GM12878 (cell line): ENCODE data around the gene OXCT2.

Experiments
- CREB1 ChIP-seq: IDR thresholded peaks from 2 replicates; pipeline ENCODE4 v1.6.1; 2012; ENCODE audit warnings: low read depth, mild to moderate bottlenecking, inconsistent platforms
- CTCF ChIP-seq, 3 experiments: IDR thresholded peaks in 2 of 3; conservative IDR thresholded peaks in 1 of 3; 2 replicates each; pipeline ENCODE4 v1.5.1; 2011; ENCODE audit warnings: low read depth in 3 of 3, low read length in 3 of 3, mild to moderate bottlenecking in 3 of 3, control low read depth in 2 of 3, moderate library complexity in 2 of 3, inconsistent platforms in 1 of 3, mixed read lengths in 1 of 3; ENCODE audit not compliant: control insufficient read depth in 2 of 3, insufficient read depth in 1 of 3; ENCODE audit errors: extremely low read depth in 1 of 3
- KAT2A ChIP-seq: conservative IDR thresholded peaks from 2 replicates; pipeline ENCODE4 v1.6.1; 2011; ENCODE audit warnings: low read depth, low read length; ENCODE audit not compliant: control insufficient read depth
- NFIC ChIP-seq: IDR thresholded peaks from 2 replicates; pipeline ENCODE4 v1.6.1; 2012; ENCODE audit warnings: low read depth, mild to moderate bottlenecking, inconsistent platforms, low read length, moderate library complexity
- POLR2A ChIP-seq: IDR thresholded peaks from 2 replicates; pipeline ENCODE4 v1.6.1; 2011; ENCODE audit warnings: low read depth, mild to moderate bottlenecking, low read length
- POLR2AphosphoS5 ChIP-seq: IDR thresholded peaks from 2 replicates; pipeline ENCODE4 v1.6.1; 2011; ENCODE audit warnings: mild to moderate bottlenecking, low read length, inconsistent platforms
- TAF1 ChIP-seq: IDR thresholded peaks from 2 replicates; pipeline ENCODE4 v1.6.1; 2011; ENCODE audit warnings: mild to moderate bottlenecking, low read depth, low read length, borderline replicate concordance

- no peak for TF ChIP-seq NFIC
- no peak for TF ChIP-seq TAF1
- no peak for TF ChIP-seq CREB1
- TF ChIP-seq POLR2AphosphoS5, result no peak
- no peak for TF ChIP-seq POLR2A
- TF ChIP-seq CTCF (IDR thresholded peaks at IDR 0.05 in 2 of 3, conservative IDR thresholded peaks at IDR 0.05 in 1 of 3; ENCODE audit: control insufficient read depth in 2 of 3, extremely low read depth in 1 of 3, insufficient read depth in 1 of 3, low read depth in 3 of 3, low read length in 3 of 3), result no peak
- TF ChIP-seq KAT2A, result no peak
Observed at GRCh38 chr1:39752703-39753102, 18.4 kb downstream of the OXCT2 start.
